Upper lobe of left lung (tissue), 4 donors: ENCODE measurements around the gene FBLN5.

Experiments used
- CTCF ChIP-seq, 6 experiments: fragments of 450-650 bp in 4 of 6; fragments of 200-600 bp in 2 of 6; sonication (generic) in 2 of 6; IDR thresholded peaks; one replicate each; pipeline ENCODE4 v1.5.1; 2016 to 2019; ENCODE audit warnings: antibody characterized with exemption in 6 of 6
- EP300 ChIP-seq, 4 donors: sonication (generic); formaldehyde crosslinking; IDR thresholded peaks; one replicate each; pipeline ENCODE4 v1.5.1; 2017; ENCODE audit warnings: antibody characterized with exemption in 4 of 4, control low read depth in 2 of 4
- POLR2A ChIP-seq, 4 donors: fragments of 450-650 bp; IDR thresholded peaks; one replicate each; pipeline ENCODE4 v1.5.1; 2016 to 2017; ENCODE audit warnings: antibody characterized with exemption in 4 of 4, mild to moderate bottlenecking in 2 of 4
- POLR2AphosphoS5 ChIP-seq, 2 donors: sonication (generic); formaldehyde crosslinking; IDR thresholded peaks; one replicate each; pipeline ENCODE4 v1.5.1; 2017; ENCODE audit warnings: antibody characterized with exemption in 2 of 2

GRCh38 chr14:91888641-91889476 is 58.6 kb downstream of the FBLN5 start:
- TF ChIP-seq CTCF (IDR thresholded peaks at IDR 0.05): no peak
- no peak for TF ChIP-seq POLR2A (IDR thresholded peaks at IDR 0.05)
- TF ChIP-seq EP300 (IDR thresholded peaks at IDR 0.05): no peak
- no peak for TF ChIP-seq POLR2AphosphoS5 (IDR thresholded peaks at IDR 0.05)
